ENCODE results near the gene FHIP2A.
"Not testable (repeated sequence)": the region's sequence is repeated elsewhere in the genome, so short reads cannot be mapped to it uniquely, and the experiment has no call there.

FHIP2A gene

GRCh38 chr10:114821293-114821914 is at the start of gene FHIP2A:
TSS of gene FHIP2A (plus strand) at chr10:114821780. CDS start at chr10:114822079, 299 bp downstream.
- peak; percentile 85 for DNase-seq

DNA sequence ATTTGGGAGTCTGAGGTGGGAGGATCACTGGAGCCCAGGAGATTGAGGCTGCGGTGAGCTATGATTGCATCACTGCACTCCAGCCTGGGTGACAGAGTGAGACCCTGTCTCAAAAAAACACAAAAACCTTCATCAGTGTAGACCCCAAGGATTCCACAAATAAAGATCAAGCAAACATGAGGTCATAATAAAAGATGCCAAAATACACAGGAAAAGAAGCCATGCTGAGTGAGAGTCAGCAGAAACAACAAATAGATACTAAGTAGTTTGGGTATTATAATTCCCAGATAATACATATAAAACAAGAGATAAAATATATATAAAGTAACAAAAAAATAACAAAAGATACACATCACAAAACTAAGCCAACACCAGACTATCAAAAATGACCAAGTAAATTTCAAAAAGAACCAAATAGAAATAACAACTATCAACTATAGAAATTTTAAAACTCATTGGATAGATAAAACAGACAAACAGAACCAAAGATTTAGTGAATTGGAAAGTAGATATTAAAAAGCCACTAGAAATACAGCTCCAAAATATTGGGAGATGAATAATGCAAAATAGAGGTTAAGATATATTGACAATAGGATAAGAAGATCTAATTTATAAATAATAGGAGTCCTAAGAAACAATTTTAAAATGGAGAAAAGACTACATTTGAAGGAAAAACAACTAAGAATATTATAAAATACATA is 48.9 kb upstream of the FHIP2A start:
- no peak for DNase-seq

DNA sequence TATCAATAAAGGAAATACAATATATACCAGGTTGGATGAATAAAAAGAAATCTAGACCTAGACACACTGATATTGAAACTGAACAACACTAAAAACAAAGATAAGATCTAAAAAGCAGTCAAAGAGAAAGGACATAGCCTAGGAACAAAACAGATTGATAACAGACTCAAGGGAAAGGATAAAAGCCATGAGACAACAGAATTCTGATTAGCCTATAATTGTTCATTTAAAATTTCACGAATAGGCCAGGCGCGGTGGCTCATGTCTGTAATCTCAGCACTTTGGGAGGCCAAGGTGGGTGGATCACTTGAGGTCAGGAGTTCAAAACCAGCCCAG is 48.4 kb upstream of the FHIP2A start:
- no peak for DNase-seq

DNA sequence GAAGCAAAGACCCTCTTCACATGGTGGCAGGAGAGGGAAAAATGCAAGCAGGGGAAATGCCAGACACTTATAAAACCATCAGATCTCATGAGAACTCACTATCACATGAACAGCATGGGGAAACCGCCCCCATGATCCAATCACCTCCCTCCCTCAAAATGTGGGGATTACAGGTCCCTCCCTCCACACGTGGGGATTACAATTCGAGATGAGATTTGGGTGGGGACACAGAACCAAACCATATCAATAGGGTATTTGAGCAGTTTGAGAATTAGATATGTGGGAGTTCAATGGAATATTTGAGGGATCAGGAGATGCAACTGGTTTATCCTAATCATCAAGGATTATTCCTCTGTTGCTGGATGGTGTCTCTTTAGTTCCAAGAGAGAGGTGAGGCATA is 46.5 kb upstream of the FHIP2A start:
- not testable (repeated sequence) for DNase-seq

- no peak for DNase-seq
Observed at GRCh38 chr10:114777415-114777814, 44.2 kb upstream of the FHIP2A start.

DNA sequence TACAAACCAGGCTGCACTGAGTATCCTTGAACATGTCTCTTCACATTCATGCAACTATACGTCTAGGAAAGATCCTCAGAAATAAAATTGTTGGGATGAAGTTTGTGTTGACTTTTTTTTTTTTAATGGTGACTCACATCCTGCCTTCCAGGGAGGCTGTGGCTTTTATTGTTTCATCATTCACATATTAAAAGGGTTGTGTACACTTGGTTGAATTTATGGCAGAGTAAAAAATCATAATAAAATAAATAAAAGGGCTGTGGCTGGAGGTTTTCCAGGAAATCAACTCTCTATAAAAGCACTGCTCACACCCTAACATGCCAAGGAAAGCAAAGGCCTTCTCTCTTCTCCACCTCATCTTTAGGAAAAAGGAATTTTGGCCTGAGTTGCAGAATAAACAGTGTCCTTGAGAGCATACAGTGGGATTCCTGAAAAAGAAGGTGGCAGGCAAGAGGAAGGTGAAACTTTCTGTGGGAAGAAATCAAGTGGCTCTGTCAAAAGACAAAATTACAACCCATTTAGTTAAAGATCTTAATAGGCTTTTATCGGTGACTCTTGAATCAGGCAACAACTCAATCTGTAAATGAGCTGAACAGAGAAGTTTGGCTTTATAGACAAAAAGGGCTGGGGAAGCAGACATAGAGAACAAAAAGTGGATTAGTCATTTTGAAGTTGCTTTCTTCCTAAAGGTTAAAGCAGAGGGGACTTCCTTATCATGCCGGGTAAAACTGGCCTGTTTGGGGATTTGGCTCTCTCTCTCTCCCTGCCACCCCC is 41.6 kb upstream of the FHIP2A start:
- no peak for DNase-seq

GRCh38 chr10:114780577-114781184 is 40.9 kb upstream of the FHIP2A start:
- DNase-seq, result no peak

DNA sequence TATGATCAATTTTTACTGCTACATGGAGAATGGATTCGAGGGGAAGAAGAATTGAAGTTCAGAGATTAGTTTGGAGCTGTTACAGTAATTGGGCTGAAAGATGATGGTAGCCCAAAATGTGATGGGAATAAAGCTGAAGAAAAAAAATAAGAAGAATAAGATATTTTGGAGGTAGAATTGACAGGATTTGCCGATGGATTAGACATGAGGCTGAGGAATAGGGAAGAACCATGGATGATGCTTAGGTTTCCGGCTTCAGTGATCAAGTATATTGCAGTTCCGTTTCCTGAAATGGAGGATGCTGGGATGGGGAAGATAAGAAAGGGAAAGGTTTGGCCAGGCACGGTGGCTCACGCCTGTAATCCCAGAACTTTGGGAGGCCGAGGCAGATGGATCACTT is 38.9 kb upstream of the FHIP2A start:
- no peak for DNase-seq

DNA sequence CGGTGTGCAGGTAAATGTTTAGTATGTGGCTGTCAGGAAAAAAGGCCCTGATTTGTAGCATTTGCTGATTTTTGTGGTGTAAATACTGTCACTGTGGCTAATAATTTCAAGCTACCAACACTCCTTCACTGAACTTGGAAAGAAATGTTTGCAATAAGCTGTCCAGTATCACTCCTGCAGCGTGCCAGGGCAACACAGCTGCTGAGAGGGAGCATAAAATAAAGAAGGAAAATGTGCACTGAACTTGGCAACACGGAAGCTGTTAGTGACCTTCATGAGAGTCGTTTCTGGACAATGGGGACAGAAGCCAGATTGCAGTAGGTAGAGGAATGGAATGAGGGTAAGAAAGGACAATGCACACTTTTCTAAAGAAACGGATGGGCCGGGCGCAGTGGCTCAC is 37.9 kb upstream of the FHIP2A start:
- no peak for DNase-seq

GRCh38 chr10:114786492-114786891 is 35.1 kb upstream of the FHIP2A start:
- DNase-seq, result not testable (repeated sequence)

DNA sequence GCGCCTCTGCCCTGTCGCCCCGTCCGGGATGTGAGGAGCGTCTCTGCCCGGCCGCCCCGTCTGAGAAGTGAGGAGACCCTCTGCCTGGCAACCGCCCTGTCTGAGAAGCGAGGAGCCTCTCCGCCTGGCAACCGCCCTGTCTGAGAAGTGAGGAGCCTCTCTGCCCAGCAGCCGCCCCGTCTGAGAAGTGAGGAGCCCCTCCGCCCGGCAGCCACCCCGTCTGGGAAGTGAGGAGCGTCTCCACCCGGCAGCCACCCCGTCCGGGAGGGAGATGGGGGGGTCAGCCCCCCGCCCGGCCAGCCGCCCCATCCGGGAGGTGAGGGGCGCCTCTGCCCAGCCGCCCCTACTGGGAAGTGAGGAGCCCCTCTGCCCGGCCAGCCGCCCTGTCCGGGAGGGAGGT is 34.4 kb upstream of the FHIP2A start:
- DNase-seq, result not testable (repeated sequence)

DNA sequence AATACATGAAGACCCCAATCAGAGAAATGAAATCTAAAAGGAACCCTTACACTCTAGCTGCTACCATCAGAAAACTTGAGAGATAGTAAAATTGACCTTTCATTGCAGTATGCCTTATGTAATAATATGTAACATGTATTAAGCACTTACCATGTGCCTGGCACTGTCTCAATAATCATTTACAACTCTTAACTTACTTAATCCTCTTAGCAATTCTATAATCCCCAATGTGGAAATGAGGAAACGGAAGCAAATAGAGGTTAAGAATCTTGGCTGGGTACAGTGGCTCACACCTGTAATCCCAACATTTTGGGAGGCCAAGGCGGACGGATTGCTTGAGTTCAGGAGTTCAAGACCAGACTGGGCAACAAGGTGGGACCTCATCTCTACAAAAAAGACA is 29.8 kb upstream of the FHIP2A start:
- DNase-seq, result no peak

- no peak for DNase-seq
Observed at GRCh38 chr10:114795039-114795438, 26.5 kb upstream of the FHIP2A start.

DNA sequence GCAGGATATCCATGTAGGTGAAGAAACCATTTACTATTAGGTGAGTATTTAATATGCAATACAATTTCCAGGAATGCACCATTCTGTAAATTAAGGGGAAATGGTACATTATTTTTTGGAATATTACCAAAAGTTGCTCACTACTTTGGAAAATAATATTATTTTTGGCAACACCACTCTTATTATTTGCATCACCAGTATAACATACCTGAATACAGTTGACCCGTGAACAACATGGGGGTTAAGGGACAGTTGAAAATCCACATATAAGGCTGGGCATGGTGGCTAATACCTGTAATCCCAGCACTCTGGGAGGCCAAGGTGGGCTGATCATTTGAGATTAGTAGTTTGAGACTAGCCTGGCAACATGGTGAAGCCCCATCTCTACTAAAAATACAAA is 21.2 kb upstream of the FHIP2A start:
- no peak for DNase-seq

DNA sequence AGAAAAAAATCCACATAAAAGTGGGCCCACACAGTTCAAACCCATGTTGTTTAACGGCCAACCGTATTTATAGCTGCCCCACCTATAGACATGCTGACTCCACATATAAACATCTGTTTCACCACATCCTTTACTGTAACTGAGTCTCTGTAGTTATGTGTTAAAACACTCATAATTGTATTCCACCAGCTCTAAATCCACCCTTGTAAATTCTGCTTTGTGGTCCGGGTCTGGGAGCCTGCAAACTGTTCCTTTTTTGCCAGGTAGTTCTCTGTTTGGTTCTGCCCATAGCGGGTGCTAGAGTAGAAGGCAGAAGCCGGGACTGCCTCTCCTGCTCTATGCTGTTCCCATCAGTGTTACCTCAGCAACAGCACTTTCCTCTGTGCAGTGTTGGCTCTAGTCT is 20.2 kb upstream of the FHIP2A start:
- no peak for DNase-seq

GRCh38 chr10:114802177-114802576 is 19.4 kb upstream of the FHIP2A start:
- no peak for DNase-seq

DNA sequence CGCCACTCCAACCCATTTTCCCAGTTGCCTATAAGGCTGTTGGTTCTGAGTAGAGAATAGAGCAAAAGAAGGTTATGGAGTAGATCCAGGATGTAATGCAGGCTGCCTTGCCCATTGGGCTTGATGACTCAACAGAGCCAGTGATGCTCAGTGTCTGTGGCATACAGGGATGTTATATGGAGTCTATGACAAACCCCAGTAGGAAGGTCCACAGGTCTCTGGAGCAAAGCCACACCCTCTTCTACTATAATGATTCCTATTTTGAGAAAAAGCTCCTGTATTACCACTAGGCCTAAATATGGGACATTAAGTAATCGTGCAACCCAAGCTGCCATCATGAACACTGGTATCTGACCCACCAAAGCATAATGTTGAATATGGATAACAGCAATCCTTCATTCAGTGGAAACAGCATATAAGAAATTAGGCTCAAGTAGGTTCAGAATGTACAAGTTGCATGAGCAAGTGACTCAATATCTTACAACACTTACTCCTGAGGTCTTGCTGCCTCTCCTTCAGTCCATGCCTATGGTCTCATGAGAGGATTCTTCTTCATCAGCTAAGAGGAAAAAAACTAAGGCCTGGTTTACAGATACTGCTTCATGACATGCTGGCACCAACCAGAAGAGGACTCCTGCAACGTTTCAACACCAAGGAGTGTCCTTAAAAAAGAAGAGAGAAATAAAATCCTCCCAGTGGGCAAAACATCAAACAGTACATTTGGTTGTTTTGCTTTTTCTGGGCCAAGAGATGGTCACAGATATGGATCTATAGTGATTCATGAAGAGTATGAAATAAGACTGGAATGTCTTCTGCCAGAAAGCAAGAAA is 14.8 kb upstream of the FHIP2A start:
- no peak for DNase-seq

- DNase-seq, result no peak
Observed at GRCh38 chr10:114808982-114809381, 12.6 kb upstream of the FHIP2A start.

GRCh38 chr10:114810926-114811325 is 10.7 kb upstream of the FHIP2A start:
- no peak for DNase-seq

DNA sequence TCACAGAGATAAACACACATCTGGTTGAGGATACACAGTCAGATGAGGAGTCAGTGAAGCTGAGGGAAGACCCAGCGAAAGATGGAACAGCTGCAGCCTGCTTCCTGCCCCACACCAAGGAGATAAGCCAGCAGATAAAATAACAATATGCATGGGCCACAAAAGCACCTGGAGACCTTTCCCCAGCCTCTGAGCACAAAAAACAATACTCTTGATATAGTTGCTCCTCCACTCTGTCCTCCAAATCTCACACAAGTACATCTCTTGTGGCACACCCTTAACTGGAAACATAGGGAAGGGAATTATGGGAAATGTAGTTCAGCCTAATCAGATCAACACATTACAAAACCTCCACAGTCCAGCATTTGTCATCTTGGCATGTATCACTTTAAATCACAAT is 9.7 kb upstream of the FHIP2A start:
- DNase-seq, result no peak

DNA sequence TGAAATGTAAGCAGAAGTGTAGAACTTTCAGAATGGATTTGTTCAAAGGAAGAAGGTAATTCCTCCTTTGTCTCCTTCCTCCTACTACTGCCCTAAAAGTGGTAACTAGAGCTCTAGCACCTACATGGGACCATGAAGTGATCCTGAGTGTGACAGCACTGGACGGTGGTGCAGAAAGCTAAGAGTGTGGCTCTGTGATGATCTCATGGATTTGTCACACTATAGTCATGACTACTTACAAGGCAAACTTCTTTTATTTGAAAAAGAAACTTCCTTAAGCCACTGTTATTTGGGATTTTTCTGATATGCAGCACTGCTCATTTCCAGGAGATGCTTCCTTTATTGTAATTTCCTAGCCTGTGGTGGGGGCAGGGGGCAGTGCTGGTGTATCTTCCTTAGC is 5.8 kb upstream of the FHIP2A start:
- no peak for DNase-seq

DNA sequence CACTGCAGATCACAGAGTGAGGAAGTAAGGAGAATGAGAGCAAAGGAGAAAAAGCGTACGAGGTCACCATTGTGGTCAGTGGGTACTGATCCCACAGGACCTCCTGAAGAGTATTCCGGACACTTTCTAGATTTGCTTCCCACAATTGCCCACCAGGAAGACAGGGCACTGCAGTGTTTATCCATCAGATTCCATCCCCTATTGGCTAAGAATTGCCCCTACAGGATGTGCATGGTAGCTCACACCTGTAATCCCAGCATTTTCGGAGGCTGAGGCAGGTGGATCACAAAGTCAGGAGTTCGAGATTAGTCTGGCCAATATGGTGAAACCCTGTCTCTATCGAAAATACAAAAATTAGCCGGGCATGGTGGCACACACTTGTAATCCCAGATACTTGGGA is 5.3 kb upstream of the FHIP2A start:
- DNase-seq, result no peak

DNA sequence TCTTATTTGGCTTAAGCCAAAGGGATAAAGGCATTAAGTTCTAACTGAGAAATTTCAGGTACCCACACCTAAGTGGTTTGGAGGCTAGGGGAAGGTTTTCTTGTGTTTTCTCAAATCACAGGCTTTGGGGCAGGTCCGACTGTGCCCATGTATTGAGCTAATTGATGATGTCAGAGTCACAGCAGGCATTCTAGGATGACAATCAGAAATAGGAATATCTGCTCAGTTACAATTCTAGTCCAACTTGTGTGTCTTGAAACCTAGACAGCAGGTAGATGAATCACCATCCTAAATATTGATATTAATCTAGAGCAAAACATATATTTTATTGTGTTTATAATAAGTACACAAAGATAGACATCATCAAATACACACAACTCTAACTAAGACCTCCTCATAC is 2.3 kb upstream of the FHIP2A start:
- no peak for DNase-seq
